ENCODE data around the gene SNX7.

The SNX7 gene

GRCh38 chr1:98783821-98784220 lies 122.3 kb downstream of the SNX7 start:
- no peak for DNase-seq

GRCh38 chr1:98791498-98791897 lies 130.0 kb downstream of the SNX7 start:
- no peak for DNase-seq

GRCh38 chr1:98792123-98792522 lies 130.6 kb downstream of the SNX7 start:
- DNase-seq: no peak

GRCh38 chr1:98793136-98793535 lies 131.6 kb downstream of the SNX7 start:
- no peak for DNase-seq

GRCh38 chr1:98794196-98794886 lies 132.8 kb downstream of the SNX7 start:
- no peak for DNase-seq

GRCh38 chr1:98796049-98796448 lies 134.5 kb downstream of the SNX7 start:
- DNase-seq: no peak

GRCh38 chr1:98797506-98797905 lies 136.0 kb downstream of the SNX7 start:
- DNase-seq: no peak

Measured in SIG-M5 (cell line).